H9 (cell line): ENCODE measurements around the gene PAM. TPM values are rescaled to one million over a fixed set of nuclear protein-coding genes. Genes with fewer than 3 reads are reported as not detected.

Experiments
- DNase-seq: peaks from one replicate; pipeline ENCODE4 v3.0.0-alpha.2; 2017
- H2AFZ ChIP-seq: one replicate; pipeline ENCODE4 v1.6.1; 2013; ENCODE audit warnings: mild to moderate bottlenecking, low read length, control low read depth, moderate library complexity
- H2AK5ac ChIP-seq: 2 replicates; pipeline ENCODE4 v1.6.1; 2013; ENCODE audit warnings: low read length, control low read depth, mixed read lengths; ENCODE audit not compliant: insufficient read length
- H2BK120ac ChIP-seq: one replicate; pipeline ENCODE4 v1.6.1; 2013; ENCODE audit warnings: low read depth, mild to moderate bottlenecking, low read length, control low read depth, inconsistent platforms; ENCODE audit not compliant: poor library complexity, severe bottlenecking
- H2BK12ac ChIP-seq: 2 replicates; pipeline ENCODE4 v1.6.1; 2013; ENCODE audit warnings: low read length, control low read depth, mixed read lengths, low read depth; ENCODE audit not compliant: insufficient read length
- H2BK15ac ChIP-seq: 2 replicates; pipeline ENCODE4 v1.6.1; 2013; ENCODE audit warnings: low read depth, low read length, control low read depth
- H2BK20ac ChIP-seq: one replicate; pipeline ENCODE4 v1.6.1; 2013; ENCODE audit warnings: low read depth, mild to moderate bottlenecking, low read length, control low read depth, inconsistent platforms; ENCODE audit not compliant: poor library complexity, severe bottlenecking
- H2BK5ac ChIP-seq: 2 replicates; pipeline ENCODE4 v1.6.1; 2013; ENCODE audit warnings: low read length, control low read depth, mixed read lengths; ENCODE audit not compliant: insufficient read length
- H3K14ac ChIP-seq: 2 replicates; pipeline ENCODE4 v1.6.1; 2013; ENCODE audit warnings: low read length, control low read depth; ENCODE audit not compliant: insufficient read depth
- H3K18ac ChIP-seq: 2 replicates; pipeline ENCODE4 v1.6.1; 2013; ENCODE audit warnings: low read depth, mild to moderate bottlenecking, mixed read lengths, low read length, control low read depth; ENCODE audit not compliant: insufficient read length
- H3K23ac ChIP-seq: 2 replicates; pipeline ENCODE4 v1.6.1; 2013; ENCODE audit warnings: low read length, control low read depth, mixed read lengths, low read depth; ENCODE audit not compliant: insufficient read length
- H3K23me2 ChIP-seq: 2 replicates; pipeline ENCODE4 v1.6.1; 2013; ENCODE audit warnings: low read depth, mild to moderate bottlenecking, mixed read lengths, low read length, control low read depth; ENCODE audit not compliant: insufficient read length, poor library complexity, severe bottlenecking
- H3K27ac ChIP-seq: 2 replicates; pipeline ENCODE4 v1.5.1; 2013; ENCODE audit warnings: low read length, control low read depth, mixed read lengths, low read depth; ENCODE audit not compliant: insufficient read length
- H3K27me3 ChIP-seq: 2 replicates; pipeline ENCODE4 v1.6.1; 2013; ENCODE audit warnings: low read length, control low read depth, inconsistent platforms; ENCODE audit not compliant: insufficient read depth
- H3K4ac ChIP-seq: 2 replicates; pipeline ENCODE4 v1.6.1; 2013; ENCODE audit warnings: low read depth, mild to moderate bottlenecking, control low read depth, inconsistent platforms, low read length, moderate library complexity
- H3K4me1 ChIP-seq: 2 replicates; pipeline ENCODE4 v1.6.1; 2013; ENCODE audit warnings: low read length, control low read depth, inconsistent platforms; ENCODE audit not compliant: insufficient read depth
- H3K4me2 ChIP-seq: 2 replicates; pipeline ENCODE4 v1.6.1; 2013; ENCODE audit warnings: low read length, control low read depth, mixed read lengths; ENCODE audit not compliant: insufficient read length, insufficient read depth
- H3K56ac ChIP-seq: 2 replicates; pipeline ENCODE4 v1.6.1; 2013; ENCODE audit warnings: low read depth, mild to moderate bottlenecking, mixed read lengths, low read length, control low read depth; ENCODE audit not compliant: insufficient read length
- H3K79me1 ChIP-seq: 2 replicates; pipeline ENCODE4 v1.6.1; 2013; ENCODE audit warnings: low read depth, mild to moderate bottlenecking, moderate library complexity, low read length, control low read depth, inconsistent platforms; ENCODE audit not compliant: insufficient read depth, poor library complexity, severe bottlenecking
- H3K79me2 ChIP-seq: 2 replicates; pipeline ENCODE4 v1.6.1; 2013; ENCODE audit warnings: low read length, control low read depth, inconsistent platforms; ENCODE audit not compliant: insufficient read depth
- H3K9ac ChIP-seq: 2 replicates; pipeline ENCODE4 v1.6.1; 2013; ENCODE audit warnings: low read length, control low read depth, mixed read lengths; ENCODE audit not compliant: insufficient read length; ENCODE audit errors: extremely low read depth
- H3K9me3 ChIP-seq: one replicate; pipeline ENCODE4 v1.6.1; 2013; ENCODE audit warnings: low read depth, low read length, inconsistent platforms; ENCODE audit not compliant: control insufficient read depth
- H3T11ph ChIP-seq: one replicate; pipeline ENCODE4 v1.6.1; 2013; ENCODE audit warnings: mild to moderate bottlenecking, low read length, control low read depth, inconsistent platforms
- H4K20me1 ChIP-seq: one replicate; pipeline ENCODE4 v1.6.1; 2013; ENCODE audit not compliant: control insufficient read depth, insufficient read length, insufficient read depth
- H4K5ac ChIP-seq: 2 replicates; pipeline ENCODE4 v1.6.1; 2013; ENCODE audit warnings: low read depth, mild to moderate bottlenecking, mixed read lengths, low read length, control low read depth; ENCODE audit not compliant: insufficient read length
- H4K8ac ChIP-seq: replicated peaks from 2 replicates; pipeline ENCODE4 v1.6.1; 2013; ENCODE audit warnings: low read length, control low read depth, mixed read lengths, low read depth; ENCODE audit not compliant: insufficient read length
- H4K91ac ChIP-seq: 2 replicates; pipeline ENCODE4 v1.6.1; 2013; ENCODE audit warnings: low read depth, mild to moderate bottlenecking, moderate library complexity, mixed read lengths, low read length, control low read depth; ENCODE audit not compliant: insufficient read length
- H3K27ac Mint-ChIP-seq, 3 experiments: 2 replicates in 2 of 3; 3 replicates in 1 of 3; pipeline ENCODE4 v1.8.0; 2020 to 2021; ENCODE audit warnings: mixed read lengths in 3 of 3, mild to moderate bottlenecking in 1 of 3, moderate library complexity in 1 of 3
- H3K27me3 Mint-ChIP-seq: 2 replicates; pipeline ENCODE4 v1.8.0; 2021; ENCODE audit warnings: low read depth, mild to moderate bottlenecking, moderate library complexity, mixed read lengths
- H3K36me3 Mint-ChIP-seq, 3 experiments: 2 replicates in 2 of 3; 3 replicates in 1 of 3; pipeline ENCODE4 v1.8.0; 2020 to 2021; ENCODE audit warnings: low read depth in 3 of 3, mixed read lengths in 3 of 3; ENCODE audit not compliant: insufficient read depth in 1 of 3
- H3K4me1 Mint-ChIP-seq, 2 experiments: 2 replicates each; pipeline ENCODE4 v1.8.0; 2020; ENCODE audit warnings: mixed read lengths in 2 of 2
- H3K4me3 Mint-ChIP-seq, 2 experiments: 2 replicates in 1 of 2; 3 replicates in 1 of 2; pipeline ENCODE4 v1.8.0; 2020 to 2021; ENCODE audit warnings: mild to moderate bottlenecking in 2 of 2, mixed read lengths in 2 of 2, moderate library complexity in 1 of 2
- H3K9me3 Mint-ChIP-seq, 2 experiments: 2 replicates in 1 of 2; 3 replicates in 1 of 2; pipeline ENCODE4 v1.8.0; 2020; ENCODE audit warnings: mild to moderate bottlenecking in 2 of 2, mixed read lengths in 2 of 2, moderate library complexity in 1 of 2
- WGBS: extraction: QIAGEN DNeasy Blood & Tissue Kit; methylation state at CpG from one replicate; pipeline ENCODE4 v1.1.7; 2013; ENCODE audit warnings: missing lambda C conversion rate, low lambda C conversion rate, mixed read lengths; ENCODE audit not compliant: insufficient read length; ENCODE audit errors: extremely low coverage; 5-methylcytosine and 5-hydroxymethylcytosine counted together
- total RNA-seq: library from RNA; stranded (reverse); gene quantifications from 2 replicates; pipeline ENCODE4 v1.2.1, GENCODE V29; 2021
- TF ChIP-seq, protein P1 (sequence below): fragments of 200-600 bp; sonication (generic); conservative IDR thresholded peaks from 3 replicates; pipeline ENCODE4 v1.8.0; 2021; ENCODE audit warnings: antibody characterized with exemption, mild to moderate bottlenecking

PAM gene
- total RNA-seq, 1 experiment from 2014 or later: 31.5 TPM

DNA sequence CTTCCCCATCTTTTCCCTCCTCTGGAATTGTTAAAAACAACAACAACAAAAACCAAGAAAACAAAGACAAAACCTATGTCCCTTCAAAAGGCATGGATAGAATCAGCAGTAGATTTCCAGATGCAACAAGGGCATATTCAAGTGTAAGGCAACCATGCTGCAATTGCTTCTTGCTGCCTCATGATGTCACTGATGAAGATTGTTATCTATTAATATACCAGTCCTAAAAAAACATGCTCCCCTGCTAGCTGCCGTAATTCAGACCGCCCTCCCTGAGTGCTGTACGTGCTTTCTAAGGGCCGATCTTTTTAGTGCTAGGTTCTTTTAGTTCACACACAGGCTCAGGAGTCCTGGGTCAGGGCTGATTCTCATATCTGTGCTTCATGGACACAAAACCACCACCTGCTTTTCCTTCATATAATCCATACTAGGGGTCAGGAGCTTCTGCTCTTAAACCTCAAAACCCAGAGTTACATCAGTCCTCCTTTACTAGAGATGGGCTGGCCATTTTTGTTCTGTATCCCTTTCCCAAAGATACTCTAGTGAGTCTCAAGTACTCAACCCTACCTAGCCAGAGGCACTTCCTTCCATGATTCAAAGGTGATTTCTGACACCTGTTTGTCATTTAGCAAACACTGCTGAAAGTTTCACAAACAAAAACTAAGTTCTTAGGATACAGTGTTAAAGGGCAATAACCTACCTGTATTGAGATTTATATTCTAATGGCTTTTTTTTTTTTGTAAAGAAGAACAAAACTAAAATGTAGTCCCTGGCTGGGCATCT lies 282.8 kb downstream of the PAM start:
- no peak overlapping the region for H4K5ac ChIP-seq
- H3K23ac ChIP-seq: no peak overlapping the region
- H3K27ac Mint-ChIP-seq: no peak overlapping the region
- H4K8ac ChIP-seq: no peak overlapping the region
- no peaks in the 10 kb centered on the region for H4K20me1 ChIP-seq
- H3K27me3 ChIP-seq: no peaks in the 10 kb centered on the region
- H3K56ac ChIP-seq: no peak overlapping the region
- no peak overlapping the region for H3K9ac ChIP-seq
- H2AFZ ChIP-seq: no peak overlapping the region
- no peaks in the 10 kb centered on the region for H3K27me3 Mint-ChIP-seq
- WGBS: no CpG with 5 or more reads among the region's 4 CpGs
- H2BK20ac ChIP-seq: no peak overlapping the region
- no peak overlapping the region for H3K4ac ChIP-seq
- H2BK5ac ChIP-seq: no peak overlapping the region
- no peak overlapping the region for H2AK5ac ChIP-seq
- H3K4me2 ChIP-seq: no peak overlapping the region
- TF ChIP-seq, protein P1, sequence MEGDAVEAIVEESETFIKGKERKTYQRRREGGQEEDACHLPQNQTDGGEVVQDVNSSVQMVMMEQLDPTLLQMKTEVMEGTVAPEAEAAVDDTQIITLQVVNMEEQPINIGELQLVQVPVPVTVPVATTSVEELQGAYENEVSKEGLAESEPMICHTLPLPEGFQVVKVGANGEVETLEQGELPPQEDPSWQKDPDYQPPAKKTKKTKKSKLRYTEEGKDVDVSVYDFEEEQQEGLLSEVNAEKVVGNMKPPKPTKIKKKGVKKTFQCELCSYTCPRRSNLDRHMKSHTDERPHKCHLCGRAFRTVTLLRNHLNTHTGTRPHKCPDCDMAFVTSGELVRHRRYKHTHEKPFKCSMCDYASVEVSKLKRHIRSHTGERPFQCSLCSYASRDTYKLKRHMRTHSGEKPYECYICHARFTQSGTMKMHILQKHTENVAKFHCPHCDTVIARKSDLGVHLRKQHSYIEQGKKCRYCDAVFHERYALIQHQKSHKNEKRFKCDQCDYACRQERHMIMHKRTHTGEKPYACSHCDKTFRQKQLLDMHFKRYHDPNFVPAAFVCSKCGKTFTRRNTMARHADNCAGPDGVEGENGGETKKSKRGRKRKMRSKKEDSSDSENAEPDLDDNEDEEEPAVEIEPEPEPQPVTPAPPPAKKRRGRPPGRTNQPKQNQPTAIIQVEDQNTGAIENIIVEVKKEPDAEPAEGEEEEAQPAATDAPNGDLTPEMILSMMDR: no peak
- H2BK15ac ChIP-seq: no peak overlapping the region
- H3K27ac ChIP-seq: no peak overlapping the region
- no peak overlapping the region for H2BK120ac ChIP-seq
- H3K9me3 ChIP-seq: peaks cover 13% of the 10 kb centered on the region
- no peaks in the 10 kb centered on the region for H3K4me1 Mint-ChIP-seq
- H3K9me3 Mint-ChIP-seq: peaks cover 2 to 7% of the 10 kb centered on the region in 2 experiments; a peak in 3 of 5 replicates
- no peak for DNase-seq
- H3K14ac ChIP-seq: no peak overlapping the region
- H3K18ac ChIP-seq: no peak overlapping the region
- H3K79me2 ChIP-seq: no peaks in the 10 kb centered on the region
- no peak overlapping the region for H2BK12ac ChIP-seq
- peaks cover 2 to 14% (median 5%) of the 10 kb centered on the region in 3 experiments; a peak in 5 of 7 replicates for H3K36me3 Mint-ChIP-seq
- no peak overlapping the region for H3T11ph ChIP-seq
- H3K4me3 Mint-ChIP-seq: no peak overlapping the region
- no peaks in the 10 kb centered on the region for H3K4me1 ChIP-seq
- no peaks in the 10 kb centered on the region for H3K23me2 ChIP-seq
- H4K91ac ChIP-seq: no peak overlapping the region
- no peaks in the 10 kb centered on the region for H3K79me1 ChIP-seq
